HEK293 (cell line): ENCODE data around the gene HOXA6.
A peak's percentile ranks its signal among the peaks of the same experiment; 100 is the strongest.

Experiments
- CTCF ChIP-seq: fragments of 450-650 bp; formaldehyde crosslinking; IDR thresholded peaks from 2 replicates; pipeline ENCODE4 v1.5.1; 2016; ENCODE audit warnings: missing biosample characterization, missing genetic modification characterization
- ZNF239 ChIP-seq: fragments of 450-650 bp; formaldehyde crosslinking; IDR thresholded peaks from 2 replicates; pipeline ENCODE4 v1.5.1; 2016; ENCODE audit warnings: missing biosample characterization, missing genetic modification characterization
- ZNF394 ChIP-seq: fragments of 450-650 bp; formaldehyde crosslinking; IDR thresholded peaks from 2 replicates; pipeline ENCODE4 v1.5.1; 2016; ENCODE audit warnings: missing biosample characterization, missing genetic modification characterization, mild to moderate bottlenecking, moderate library complexity, borderline replicate concordance
- ZSCAN30 ChIP-seq: fragments of 450-650 bp; IDR thresholded peaks from 2 replicates; pipeline ENCODE4 v1.5.1; 2018; ENCODE audit warnings: missing biosample characterization, mild to moderate bottlenecking, missing genetic modification characterization, moderate library complexity
- TF ChIP-seq, protein P1 (sequence below): fragments of 450-650 bp; formaldehyde crosslinking; IDR thresholded peaks from 2 replicates; pipeline ENCODE4 v1.5.1; 2016; ENCODE audit warnings: missing biosample characterization, missing genetic modification characterization

DNA sequence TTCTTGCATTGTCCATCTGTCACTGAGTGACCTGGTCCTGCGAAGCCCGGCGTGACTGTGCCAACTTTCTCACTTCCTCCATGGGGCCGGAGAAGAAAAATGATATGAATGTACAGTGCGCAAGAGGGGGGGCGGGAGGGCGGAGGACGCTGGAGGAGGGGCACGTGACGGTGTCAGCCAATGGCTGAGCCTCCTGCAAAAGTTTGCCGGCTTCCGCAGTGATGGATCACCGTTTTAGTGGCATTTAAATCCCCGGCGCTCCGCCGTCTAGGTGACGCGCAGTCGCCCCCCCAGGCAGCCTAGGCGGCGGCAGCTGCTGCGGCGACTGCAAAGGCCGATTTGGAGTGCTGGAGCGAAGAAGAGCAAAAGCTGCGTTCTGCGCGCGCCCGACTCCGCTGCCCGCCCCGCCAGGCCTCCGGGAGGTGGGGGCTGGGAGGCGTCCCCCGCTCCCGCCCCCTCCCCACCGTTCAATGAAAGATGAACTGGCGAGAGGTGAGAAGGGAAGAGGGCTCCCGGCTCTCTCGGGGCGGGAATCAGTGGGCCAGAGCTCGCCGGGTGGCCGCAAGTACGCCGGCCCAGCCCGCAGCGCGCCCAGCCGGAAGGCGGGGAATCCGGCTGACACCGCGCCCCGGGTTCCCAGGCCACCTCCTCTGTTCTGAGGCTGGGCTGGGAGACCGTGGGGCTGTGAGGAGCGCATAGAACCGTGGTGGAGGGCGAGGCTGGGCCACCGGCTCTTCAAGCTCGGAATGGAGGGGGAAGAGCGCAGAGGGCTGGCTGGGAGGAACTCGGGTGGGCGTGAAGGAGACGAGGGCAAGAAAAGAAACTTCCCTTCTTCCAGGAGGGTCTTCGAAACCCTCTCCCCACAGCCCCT, 51.4 kb downstream of the HOXA6 start, which contains the start of gene HOXA1:
- TF ChIP-seq CTCF (tag by site-specific recombination), result 0 out of 2 replicates have a peak, but pooled peaks have one; percentile 15
- TF ChIP-seq, protein P1, sequence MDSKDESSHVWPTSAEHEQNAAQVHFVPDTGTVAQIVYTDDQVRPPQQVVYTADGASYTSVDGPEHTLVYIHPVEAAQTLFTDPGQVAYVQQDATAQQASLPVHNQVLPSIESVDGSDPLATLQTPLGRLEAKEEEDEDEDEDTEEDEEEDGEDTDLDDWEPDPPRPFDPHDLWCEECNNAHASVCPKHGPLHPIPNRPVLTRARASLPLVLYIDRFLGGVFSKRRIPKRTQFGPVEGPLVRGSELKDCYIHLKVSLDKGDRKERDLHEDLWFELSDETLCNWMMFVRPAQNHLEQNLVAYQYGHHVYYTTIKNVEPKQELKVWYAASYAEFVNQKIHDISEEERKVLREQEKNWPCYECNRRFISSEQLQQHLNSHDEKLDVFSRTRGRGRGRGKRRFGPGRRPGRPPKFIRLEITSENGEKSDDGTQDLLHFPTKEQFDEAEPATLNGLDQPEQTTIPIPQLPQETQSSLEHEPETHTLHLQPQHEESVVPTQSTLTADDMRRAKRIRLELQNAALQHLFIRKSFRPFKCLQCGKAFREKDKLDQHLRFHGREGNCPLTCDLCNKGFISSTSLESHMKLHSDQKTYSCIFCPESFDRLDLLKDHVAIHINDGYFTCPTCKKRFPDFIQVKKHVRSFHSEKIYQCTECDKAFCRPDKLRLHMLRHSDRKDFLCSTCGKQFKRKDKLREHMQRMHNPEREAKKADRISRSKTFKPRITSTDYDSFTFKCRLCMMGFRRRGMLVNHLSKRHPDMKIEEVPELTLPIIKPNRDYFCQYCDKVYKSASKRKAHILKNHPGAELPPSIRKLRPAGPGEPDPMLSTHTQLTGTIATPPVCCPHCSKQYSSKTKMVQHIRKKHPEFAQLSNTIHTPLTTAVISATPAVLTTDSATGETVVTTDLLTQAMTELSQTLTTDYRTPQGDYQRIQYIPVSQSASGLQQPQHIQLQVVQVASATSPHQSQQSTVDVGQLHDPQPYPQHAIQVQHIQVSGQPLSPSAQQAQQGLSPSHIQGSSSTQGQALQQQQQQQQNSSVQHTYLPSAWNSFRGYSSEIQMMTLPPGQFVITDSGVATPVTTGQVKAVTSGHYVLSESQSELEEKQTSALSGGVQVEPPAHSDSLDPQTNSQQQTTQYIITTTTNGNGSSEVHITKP (tag by site-specific recombination), result 0 out of 2 replicates have a peak, but pooled peaks have one; percentile 7
- peak; percentile 14; the same call in 1 of the 2 replicates for TF ChIP-seq ZSCAN30 (tag by site-specific recombination)
- TF ChIP-seq ZNF394 (tag by site-specific recombination), result no peak
- TF ChIP-seq ZNF239 (tag by site-specific recombination), result no peak
